Mesodermal cell (in vitro differentiated cells): ENCODE measurements around the gene FLAD1.
"Not testable (repeated sequence)": the region's sequence is repeated elsewhere in the genome, so short reads cannot be mapped to it uniquely, and the experiment has no call there.

Experiments
- H3K27ac ChIP-seq: 2 replicates; pipeline ENCODE4 v1.7.0; 2013; ENCODE audit warnings: mild to moderate bottlenecking, low read depth, low read length, moderate library complexity; ENCODE audit not compliant: severe bottlenecking
- H3K36me3 ChIP-seq: 2 replicates; pipeline ENCODE4 v1.7.1; 2013; ENCODE audit warnings: mild to moderate bottlenecking, low read length, moderate library complexity; ENCODE audit not compliant: control insufficient read depth, insufficient read depth
- H3K4me1 ChIP-seq: one replicate; pipeline ENCODE4 v1.7.1; 2013; ENCODE audit warnings: mild to moderate bottlenecking, low read length; ENCODE audit not compliant: insufficient read depth, control insufficient read depth, poor library complexity, severe bottlenecking
- H3K4me3 ChIP-seq: 2 replicates; pipeline ENCODE4 v1.7.0; 2013; ENCODE audit warnings: low read length, control low read depth, mild to moderate bottlenecking; ENCODE audit not compliant: insufficient read depth, poor library complexity, severe bottlenecking; ENCODE audit errors: extremely low read depth
- H3K9me3 ChIP-seq: 2 replicates; pipeline ENCODE4 v1.7.1; 2013; ENCODE audit warnings: mild to moderate bottlenecking, low read length, moderate library complexity; ENCODE audit not compliant: control insufficient read depth
- WGBS, 2 experiments: methylation state at CpG; one replicate each; pipeline ENCODE4 v1.1.5; 2013; ENCODE audit warnings: missing lambda C conversion rate in 2 of 2; ENCODE audit not compliant: insufficient coverage in 2 of 2; 5-methylcytosine and 5-hydroxymethylcytosine counted together

Gene FLAD1

DNA sequence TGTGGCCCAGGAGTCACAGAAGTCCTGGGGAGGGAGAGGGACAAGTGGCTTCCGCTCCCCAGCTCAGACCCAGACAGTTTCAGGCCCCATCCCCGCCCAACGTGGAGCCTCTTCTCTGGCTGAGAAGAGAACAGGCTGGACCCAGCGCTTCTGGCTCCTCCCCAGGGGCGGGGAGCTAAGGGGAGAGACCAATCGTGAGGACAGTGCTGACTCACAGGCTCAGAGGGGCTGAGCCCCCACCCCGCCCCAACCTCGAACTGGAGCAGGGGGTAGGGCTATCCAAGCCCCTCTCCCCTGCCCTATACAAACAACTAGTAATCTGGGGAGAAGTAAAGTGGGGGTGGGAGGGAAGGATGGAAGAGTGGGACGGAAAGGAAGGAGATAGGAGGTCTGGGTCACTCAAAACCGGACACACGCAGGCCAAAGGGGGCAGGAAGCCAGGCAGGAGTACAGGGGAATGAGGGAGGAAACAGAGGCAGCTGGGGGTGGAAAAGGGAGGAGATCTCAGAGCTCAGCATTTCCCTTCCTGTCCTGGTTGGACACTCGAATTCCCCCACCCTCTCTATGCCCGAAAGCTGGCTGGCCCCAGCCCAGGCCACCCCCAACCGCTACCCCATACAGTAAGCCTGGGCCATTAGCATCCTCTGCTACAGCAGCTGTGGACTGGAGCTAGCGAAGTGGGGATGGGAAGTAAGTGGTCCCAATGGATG is 12.4 kb upstream of the FLAD1 start, which contains the start of gene SHC1:
TSS of gene SHC1 (minus strand) at position 117 of the 710 bp plus-strand sequence. CDS start 221 bp downstream, outside the sequence.
- Histone ChIP-seq H3K4me1 (peaks cover 20% of the 10 kb centered on the region), H3K27ac (peak within 1 kb of the TSS; percentile 100), H3K4me3 (peak within 1 kb of the TSS; percentile 69), H3K36me3 (peaks cover 42% of the 10 kb centered on the region), H3K9me3 (no peaks in the 10 kb centered on the region)
- 2 to 7% methylated on average over 3 to 8 of the region's 15 CpGs for WGBS, 2 experiments

GRCh38 chr1:154971341-154971998 is 11.7 kb upstream of the FLAD1 start:
- WGBS, 2 experiments: 60 to 72% methylated on average over 4 to 10 of the region's 10 CpGs
- peaks cover 41% of the 10 kb centered on the region for H3K36me3 ChIP-seq
- no peaks in the 10 kb centered on the region for H3K9me3 ChIP-seq
- H3K27ac ChIP-seq: peak overlapping the region; percentile 100
- peaks cover 26% of the 10 kb centered on the region for H3K4me1 ChIP-seq
- peak overlapping the region; percentile 69 for H3K4me3 ChIP-seq

- Histone ChIP-seq H3K27ac (peak overlapping the region; percentile 100), H3K36me3 (peaks cover 34% of the 10 kb centered on the region), H3K4me1 (peaks cover 29% of the 10 kb centered on the region), H3K9me3 (no peaks in the 10 kb centered on the region), H3K4me3 (peak overlapping the region; percentile 69)
- no CpG with 5 or more reads among the region's 3 CpGs for WGBS, 2 experiments
Observed at GRCh38 chr1:154972213-154972516, 11.0 kb upstream of the FLAD1 start.

DNA sequence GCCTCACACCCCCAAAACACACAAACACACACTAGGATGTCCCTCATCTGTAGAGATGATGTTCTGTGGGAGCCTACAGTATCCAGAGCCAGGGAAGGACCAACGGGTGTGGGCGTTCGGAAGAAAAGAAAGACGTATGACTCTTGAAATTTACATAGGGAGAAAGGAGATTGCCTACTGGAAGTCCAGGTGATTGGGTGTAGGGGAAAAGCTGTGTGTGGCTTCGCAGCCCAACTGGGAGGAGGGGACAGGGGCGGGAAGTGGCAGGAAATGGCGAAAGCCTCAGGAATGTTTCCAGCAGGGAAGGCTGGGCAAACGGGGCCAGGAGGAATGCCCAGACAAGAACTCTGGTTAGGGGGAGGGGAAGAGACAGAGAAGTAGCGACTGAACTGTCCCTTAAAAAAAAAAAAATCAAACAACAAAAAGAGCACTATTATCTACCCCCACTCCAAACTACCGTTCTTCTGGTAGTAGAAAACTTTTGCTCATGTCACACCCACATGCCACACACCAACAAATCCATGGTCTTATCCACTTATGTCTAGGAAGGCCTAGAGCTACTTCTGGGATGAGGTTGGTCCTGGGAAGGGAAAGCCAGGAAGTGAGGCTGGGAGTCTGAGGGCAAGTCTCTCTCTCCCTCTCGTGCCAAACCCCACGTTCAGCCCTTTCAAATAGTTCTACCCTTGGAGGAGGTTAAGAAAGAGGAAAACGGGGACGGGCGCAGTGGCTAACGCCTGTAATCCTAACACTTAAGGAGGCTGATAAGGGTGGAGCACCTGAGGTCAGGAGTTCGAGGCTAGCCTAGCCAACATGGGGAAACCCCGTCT is 10.4 kb upstream of the FLAD1 start:
- peaks cover 25% of the 10 kb centered on the region for H3K4me1 ChIP-seq

DNA sequence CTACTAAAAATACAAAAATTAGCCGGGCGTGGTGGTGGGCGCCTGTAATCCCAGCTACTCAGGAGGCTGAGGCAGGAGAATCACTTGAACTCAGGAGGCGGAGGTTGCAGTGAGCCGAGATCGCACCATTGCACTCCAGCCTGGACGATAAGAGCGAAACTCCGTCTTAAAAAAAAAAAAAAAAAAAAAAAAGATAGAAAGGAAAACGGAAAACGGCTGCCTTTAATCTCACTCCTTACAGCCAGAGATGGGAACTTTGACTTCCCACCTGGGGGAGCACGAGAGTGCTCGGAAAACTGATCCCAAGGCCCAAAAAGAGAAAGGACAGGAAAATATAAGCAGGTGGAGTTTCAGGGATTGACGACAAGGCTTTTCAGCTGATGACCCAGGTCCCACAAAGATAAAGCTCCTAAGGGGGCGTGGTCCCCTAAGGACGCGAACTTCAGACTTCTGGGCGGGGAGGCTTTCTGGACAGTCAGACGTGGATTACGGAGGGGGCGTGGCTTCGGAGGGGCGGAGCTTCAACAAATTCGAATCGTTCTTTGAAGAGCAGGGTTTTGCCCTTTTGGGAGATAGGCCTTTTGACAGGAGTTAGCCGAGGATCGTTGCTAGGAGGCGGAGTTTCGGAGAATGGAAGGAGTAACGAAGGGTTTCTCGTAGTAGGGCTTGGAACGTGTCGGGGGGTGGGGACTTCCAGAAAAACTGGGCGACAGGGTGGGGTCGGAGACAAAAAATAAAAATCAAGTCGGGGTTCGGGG is 9.6 kb upstream of the FLAD1 start:
- no peaks in the 10 kb centered on the region for H3K9me3 ChIP-seq
- H3K4me1 ChIP-seq: peaks cover 20% of the 10 kb centered on the region
- peaks cover 34% of the 10 kb centered on the region for H3K36me3 ChIP-seq
- H3K27ac ChIP-seq: peak overlapping the region; percentile 100
- 0 to 2% methylated on average over 22 to 24 of the region's 37 CpGs for WGBS, 2 experiments
- peak overlapping the region; percentile 69 for H3K4me3 ChIP-seq

More for the DNA sequence above, 10.4 kb upstream of the FLAD1 start:
- Histone ChIP-seq H3K4me3 (peak overlapping the region; percentile 69), H3K9me3 (no peaks in the 10 kb centered on the region), H3K36me3 (peaks cover 34% of the 10 kb centered on the region), H3K27ac (peak overlapping the region; percentile 100)
- 0 to 2% methylated on average over 7 to 10 of the region's 18 CpGs for WGBS, 2 experiments

- WGBS, 2 experiments: 0 to 1% methylated on average over 31 to 41 of the region's 47 CpGs
- H3K4me1 ChIP-seq: peaks cover 20% of the 10 kb centered on the region
- H3K27ac ChIP-seq: peak within 1 kb of the TSS; percentile 100
- H3K36me3 ChIP-seq: peaks cover 32% of the 10 kb centered on the region
- peak within 1 kb of the TSS; percentile 69 for H3K4me3 ChIP-seq
- H3K9me3 ChIP-seq: no peaks in the 10 kb centered on the region
Observed at GRCh38 chr1:154974102-154974807, 8.9 kb upstream of the FLAD1 start, which contains the start of gene CKS1B. Gene CKS1B, plus strand, starts transcription at chr1:154974681. Its CDS starts 65 bp downstream, at chr1:154974746.

- H3K36me3 ChIP-seq: peaks cover 34% of the 10 kb centered on the region
- WGBS, 2 experiments: 0 to 1% methylated on average over 27 to 29 of the region's 30 CpGs
- H3K9me3 ChIP-seq: no peaks in the 10 kb centered on the region
- peak overlapping the region; percentile 100 for H3K27ac ChIP-seq
- H3K4me3 ChIP-seq: peak overlapping the region; percentile 69
- H3K4me1 ChIP-seq: peaks cover 20% of the 10 kb centered on the region
Observed at GRCh38 chr1:154974808-154975408, 8.2 kb upstream of the FLAD1 start.

- no peaks in the 10 kb centered on the region for H3K9me3 ChIP-seq
- peak overlapping the region; percentile 100 for H3K27ac ChIP-seq
- H3K4me3 ChIP-seq: peak overlapping the region; percentile 69
- H3K36me3 ChIP-seq: peaks cover 39% of the 10 kb centered on the region
- H3K4me1 ChIP-seq: peaks cover 20% of the 10 kb centered on the region
- 0 to 1% methylated on average over 7 to 14 of the region's 24 CpGs for WGBS, 2 experiments
Observed at GRCh38 chr1:154975409-154976059, 7.6 kb upstream of the FLAD1 start.

- not testable (repeated sequence) for H3K9me3 ChIP-seq, H3K4me3 ChIP-seq, H3K27ac ChIP-seq
- 93% methylated on average over 2 of the region's 3 CpGs; no CpG with 5 or more reads in 1 of the 2 experiments for WGBS, 2 experiments
- Histone ChIP-seq H3K36me3 (peaks cover 56% of the 10 kb centered on the region), H3K4me1 (peaks cover 10% of the 10 kb centered on the region)
Observed at GRCh38 chr1:154977762-154978161, 5.4 kb upstream of the FLAD1 start.
